Measurements from ENCODE around the gene OR7D2. TPM values are rescaled to one million over a fixed set of nuclear protein-coding genes. Genes with fewer than 3 reads are reported as not detected.

The OR7D2 gene
- total RNA-seq, 1 experiment from 2014 or later = not detected

DNA sequence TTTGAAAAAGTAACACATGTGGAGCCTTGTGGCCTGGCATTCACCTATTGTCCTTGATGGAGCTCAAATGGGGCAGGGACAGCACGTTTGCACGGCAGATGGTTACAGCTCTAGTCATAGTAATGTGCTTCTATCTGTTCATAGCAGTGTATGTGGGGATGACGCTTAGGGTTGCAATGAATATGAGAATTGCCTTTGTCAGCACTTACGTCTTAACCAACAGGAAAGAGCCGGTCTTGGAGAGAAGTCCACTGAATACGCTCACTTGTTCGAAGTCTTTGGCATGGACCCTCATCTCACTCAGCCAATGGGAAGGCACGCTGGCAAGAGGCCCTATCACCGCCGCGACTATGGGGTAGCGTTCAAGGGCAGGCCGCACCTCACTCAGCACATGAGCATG is 18.9 kb upstream of the OR7D2 start (continued):
- TF ChIP-seq, protein P1, sequence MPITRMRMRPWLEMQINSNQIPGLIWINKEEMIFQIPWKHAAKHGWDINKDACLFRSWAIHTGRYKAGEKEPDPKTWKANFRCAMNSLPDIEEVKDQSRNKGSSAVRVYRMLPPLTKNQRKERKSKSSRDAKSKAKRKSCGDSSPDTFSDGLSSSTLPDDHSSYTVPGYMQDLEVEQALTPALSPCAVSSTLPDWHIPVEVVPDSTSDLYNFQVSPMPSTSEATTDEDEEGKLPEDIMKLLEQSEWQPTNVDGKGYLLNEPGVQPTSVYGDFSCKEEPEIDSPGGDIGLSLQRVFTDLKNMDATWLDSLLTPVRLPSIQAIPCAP (CRISPR knock-in tag; IDR thresholded peaks at IDR 0.05) = no peak
- TF ChIP-seq MYBL2 (CRISPR knock-in tag; IDR thresholded peaks at IDR 0.05) = no peak

- ChIA-PET CTCF (no interaction called here), POLR2A (no interaction called here)
- H3K4me3 Mint-ChIP-seq = no peak overlapping the region
Observed at GRCh38 chr19:9161427-9161826, 17.4 kb upstream of the OR7D2 start.

More at GRCh38 chr19:9161427-9161826, 17.4 kb upstream of the OR7D2 start:
- ATAC-seq = no peak
- Mint-ChIP-seq H3K27ac (no peak overlapping the region), H3K36me3 (peaks cover 87% of the 10 kb centered on the region), H3K27me3 (ENCODE audit: low read depth) (no peaks in the 10 kb centered on the region), H3K4me1 (no peaks in the 10 kb centered on the region), H3K9me3 (no peaks in the 10 kb centered on the region; the same call in 1 of the 2 replicates)
- DNase-seq (ENCODE audit: low spot score) = no peak
- TF ChIP-seq RELA (CRISPR knock-in tag; IDR thresholded peaks at IDR 0.05; ENCODE audit: borderline replicate concordance) = no peak
- TF ChIP-seq, protein P2, sequence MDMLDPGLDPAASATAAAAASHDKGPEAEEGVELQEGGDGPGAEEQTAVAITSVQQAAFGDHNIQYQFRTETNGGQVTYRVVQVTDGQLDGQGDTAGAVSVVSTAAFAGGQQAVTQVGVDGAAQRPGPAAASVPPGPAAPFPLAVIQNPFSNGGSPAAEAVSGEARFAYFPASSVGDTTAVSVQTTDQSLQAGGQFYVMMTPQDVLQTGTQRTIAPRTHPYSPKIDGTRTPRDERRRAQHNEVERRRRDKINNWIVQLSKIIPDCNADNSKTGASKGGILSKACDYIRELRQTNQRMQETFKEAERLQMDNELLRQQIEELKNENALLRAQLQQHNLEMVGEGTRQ (CRISPR knock-in tag; IDR thresholded peaks at IDR 0.05) = no peak
- no peak for TF ChIP-seq NR1H2 (CRISPR knock-in tag; IDR thresholded peaks at IDR 0.05)
- no peak for TF ChIP-seq GTF2I (CRISPR knock-in tag; conservative IDR thresholded peaks at IDR 0.05)
- no peak for TF ChIP-seq PRDM15 (CRISPR knock-in tag; IDR thresholded peaks at IDR 0.05)
- TF ChIP-seq NFYB (CRISPR knock-in tag; conservative IDR thresholded peaks at IDR 0.05; ENCODE audit: low read depth) = no peak
- TF ChIP-seq ZNF671 (CRISPR knock-in tag; IDR thresholded peaks at IDR 0.05) = no peak
- TF ChIP-seq TEAD4 (CRISPR knock-in tag; IDR thresholded peaks at IDR 0.05) = no peak
- no peak for TF ChIP-seq RORB (CRISPR knock-in tag; IDR thresholded peaks at IDR 0.05)
- no peak for TF ChIP-seq SOX15 (CRISPR knock-in tag; IDR thresholded peaks at IDR 0.05)
- no peak for TF ChIP-seq NFATC4 (CRISPR knock-in tag; IDR thresholded peaks at IDR 0.05)
- no peak for TF ChIP-seq KAT7 (CRISPR knock-in tag; IDR thresholded peaks at IDR 0.05; ENCODE audit: borderline replicate concordance)
- no peak for TF ChIP-seq ZNF263 (CRISPR knock-in tag; IDR thresholded peaks at IDR 0.05; ENCODE audit: low read depth)
- no peak for TF ChIP-seq CTCF (IDR thresholded peaks at IDR 0.05)
- TF ChIP-seq, protein P3, sequence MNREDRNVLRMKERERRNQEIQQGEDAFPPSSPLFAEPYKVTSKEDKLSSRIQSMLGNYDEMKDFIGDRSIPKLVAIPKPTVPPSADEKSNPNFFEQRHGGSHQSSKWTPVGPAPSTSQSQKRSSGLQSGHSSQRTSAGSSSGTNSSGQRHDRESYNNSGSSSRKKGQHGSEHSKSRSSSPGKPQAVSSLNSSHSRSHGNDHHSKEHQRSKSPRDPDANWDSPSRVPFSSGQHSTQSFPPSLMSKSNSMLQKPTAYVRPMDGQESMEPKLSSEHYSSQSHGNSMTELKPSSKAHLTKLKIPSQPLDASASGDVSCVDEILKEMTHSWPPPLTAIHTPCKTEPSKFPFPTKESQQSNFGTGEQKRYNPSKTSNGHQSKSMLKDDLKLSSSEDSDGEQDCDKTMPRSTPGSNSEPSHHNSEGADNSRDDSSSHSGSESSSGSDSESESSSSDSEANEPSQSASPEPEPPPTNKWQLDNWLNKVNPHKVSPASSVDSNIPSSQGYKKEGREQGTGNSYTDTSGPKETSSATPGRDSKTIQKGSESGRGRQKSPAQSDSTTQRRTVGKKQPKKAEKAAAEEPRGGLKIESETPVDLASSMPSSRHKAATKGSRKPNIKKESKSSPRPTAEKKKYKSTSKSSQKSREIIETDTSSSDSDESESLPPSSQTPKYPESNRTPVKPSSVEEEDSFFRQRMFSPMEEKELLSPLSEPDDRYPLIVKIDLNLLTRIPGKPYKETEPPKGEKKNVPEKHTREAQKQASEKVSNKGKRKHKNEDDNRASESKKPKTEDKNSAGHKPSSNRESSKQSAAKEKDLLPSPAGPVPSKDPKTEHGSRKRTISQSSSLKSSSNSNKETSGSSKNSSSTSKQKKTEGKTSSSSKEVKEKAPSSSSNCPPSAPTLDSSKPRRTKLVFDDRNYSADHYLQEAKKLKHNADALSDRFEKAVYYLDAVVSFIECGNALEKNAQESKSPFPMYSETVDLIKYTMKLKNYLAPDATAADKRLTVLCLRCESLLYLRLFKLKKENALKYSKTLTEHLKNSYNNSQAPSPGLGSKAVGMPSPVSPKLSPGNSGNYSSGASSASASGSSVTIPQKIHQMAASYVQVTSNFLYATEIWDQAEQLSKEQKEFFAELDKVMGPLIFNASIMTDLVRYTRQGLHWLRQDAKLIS (CRISPR knock-in tag; IDR thresholded peaks at IDR 0.05; ENCODE audit: borderline replicate concordance) = no peak
- no peak for TF ChIP-seq MXD4 (CRISPR knock-in tag; IDR thresholded peaks at IDR 0.05; ENCODE audit: borderline replicate concordance)
- TF ChIP-seq CREB1 (CRISPR knock-in tag; IDR thresholded peaks at IDR 0.05) = no peak
- TF ChIP-seq, protein P4, sequence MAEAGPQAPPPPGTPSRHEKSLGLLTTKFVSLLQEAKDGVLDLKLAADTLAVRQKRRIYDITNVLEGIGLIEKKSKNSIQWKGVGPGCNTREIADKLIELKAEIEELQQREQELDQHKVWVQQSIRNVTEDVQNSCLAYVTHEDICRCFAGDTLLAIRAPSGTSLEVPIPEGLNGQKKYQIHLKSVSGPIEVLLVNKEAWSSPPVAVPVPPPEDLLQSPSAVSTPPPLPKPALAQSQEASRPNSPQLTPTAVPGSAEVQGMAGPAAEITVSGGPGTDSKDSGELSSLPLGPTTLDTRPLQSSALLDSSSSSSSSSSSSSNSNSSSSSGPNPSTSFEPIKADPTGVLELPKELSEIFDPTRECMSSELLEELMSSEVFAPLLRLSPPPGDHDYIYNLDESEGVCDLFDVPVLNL (CRISPR knock-in tag; IDR thresholded peaks at IDR 0.05; ENCODE audit: borderline replicate concordance, low read depth) = no peak

Data from WTC11 (cell line).